Mesendoderm (in vitro differentiated cells): ENCODE measurements around the gene REN.

ENCODE experiments used
- DNase-seq: peaks from one replicate; pipeline ENCODE4 v3.0.0; 2013
- H2AK5ac ChIP-seq: 2 replicates; pipeline ENCODE4 v1.6.1; 2013; ENCODE audit warnings: low read length, inconsistent platforms
- H2BK120ac ChIP-seq: 2 replicates; pipeline ENCODE4 v1.6.1; 2013; ENCODE audit warnings: low read depth, mild to moderate bottlenecking, low read length, moderate library complexity, mixed read lengths
- H2BK15ac ChIP-seq: replicated peaks from 2 replicates; pipeline ENCODE4 v1.6.1; 2013; ENCODE audit warnings: low read depth, mild to moderate bottlenecking, moderate library complexity
- H2BK5ac ChIP-seq: 2 replicates; pipeline ENCODE4 v1.6.1; 2013; ENCODE audit warnings: low read length, inconsistent platforms
- H3K18ac ChIP-seq: 2 replicates; pipeline ENCODE4 v1.6.1; 2013; ENCODE audit warnings: mild to moderate bottlenecking, low read length, mixed read lengths
- H3K23ac ChIP-seq: one replicate; pipeline ENCODE4 v1.6.1; 2013; ENCODE audit warnings: low read length
- H3K27ac ChIP-seq: 2 replicates; pipeline ENCODE4 v1.5.1; 2013; ENCODE audit warnings: low read depth, mild to moderate bottlenecking, inconsistent platforms, low read length, moderate library complexity
- H3K27me3 ChIP-seq: 2 replicates; pipeline ENCODE4 v1.6.1; 2013; ENCODE audit warnings: low read length, control low read depth, mild to moderate bottlenecking, inconsistent platforms; ENCODE audit not compliant: insufficient read depth, poor library complexity
- H3K36me3 ChIP-seq: 2 replicates; pipeline ENCODE4 v1.6.1; 2013; ENCODE audit warnings: low read length, inconsistent platforms; ENCODE audit not compliant: control insufficient read depth, insufficient read depth
- H3K4ac ChIP-seq: one replicate; pipeline ENCODE4 v1.6.1; 2013; ENCODE audit warnings: low read depth, mild to moderate bottlenecking, low read length, moderate library complexity
- H3K4me1 ChIP-seq: 2 replicates; pipeline ENCODE4 v1.6.1; 2013; ENCODE audit warnings: low read depth, low read length, inconsistent platforms; ENCODE audit not compliant: control insufficient read depth
- H3K4me2 ChIP-seq: 2 replicates; pipeline ENCODE4 v1.6.1; 2013; ENCODE audit warnings: low read length
- H3K4me3 ChIP-seq: 2 replicates; pipeline ENCODE4 v1.5.1; 2013; ENCODE audit warnings: mild to moderate bottlenecking, low read length
- H3K56ac ChIP-seq: one replicate; pipeline ENCODE4 v1.6.1; 2013; ENCODE audit warnings: low read length
- H3K79me1 ChIP-seq: 2 replicates; pipeline ENCODE4 v1.6.1; 2013; ENCODE audit warnings: low read length, inconsistent platforms
- H3K79me2 ChIP-seq: 2 replicates; pipeline ENCODE4 v1.6.1; 2013; ENCODE audit warnings: mild to moderate bottlenecking, low read length; ENCODE audit not compliant: control insufficient read depth, insufficient read depth
- H3K9ac ChIP-seq: 2 replicates; pipeline ENCODE4 v1.6.1; 2013; ENCODE audit warnings: low read length, inconsistent platforms
- H4K5ac ChIP-seq: one replicate; pipeline ENCODE4 v1.6.1; 2013; ENCODE audit warnings: low read length
- H4K8ac ChIP-seq: one replicate; pipeline ENCODE4 v1.6.1; 2013; ENCODE audit warnings: low read depth, mild to moderate bottlenecking, control low read depth, low read length, moderate library complexity
- WGBS: extraction: QIAGEN DNeasy Blood & Tissue Kit; methylation state at CpG from one replicate; pipeline ENCODE4 v1.1.7; 2013; ENCODE audit warnings: low lambda C conversion rate, missing lambda C conversion rate; ENCODE audit not compliant: insufficient coverage; ENCODE audit errors: extremely low coverage; 5-methylcytosine and 5-hydroxymethylcytosine counted together

REN gene

DNA sequence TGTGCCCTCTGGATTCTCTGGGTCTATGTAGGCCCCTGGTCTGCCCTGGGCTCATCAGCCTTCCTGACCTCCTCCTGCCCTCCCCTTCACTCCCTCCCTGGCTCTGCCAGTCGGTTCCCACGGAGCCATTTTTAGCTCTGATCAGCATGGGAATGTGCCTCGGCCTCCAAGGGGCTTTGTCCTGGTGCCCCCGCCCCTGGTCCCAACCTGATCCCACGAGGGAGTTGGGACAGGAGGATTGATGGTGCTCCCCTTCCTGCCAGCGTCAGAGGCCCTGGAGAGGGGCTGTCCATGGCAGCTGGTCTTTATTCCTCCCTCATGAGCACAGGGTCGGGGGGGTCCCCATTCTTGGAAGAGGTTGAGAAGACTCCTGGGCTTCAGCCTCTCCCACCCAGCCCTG, 39.2 kb downstream of the REN start:
- no peak overlapping the region for H2AK5ac ChIP-seq
- no CpG with 5 or more reads among the region's 7 CpGs for WGBS
- no peak for DNase-seq
- no peak overlapping the region for H3K56ac ChIP-seq
- peaks cover 3% of the 10 kb centered on the region for H3K4me1 ChIP-seq
- no peaks in the 10 kb centered on the region for H3K79me2 ChIP-seq
- H3K27me3 ChIP-seq, result no peaks in the 10 kb centered on the region
- no peak overlapping the region for H4K8ac ChIP-seq
- H3K36me3 ChIP-seq, result peaks cover 14% of the 10 kb centered on the region
- H3K4ac ChIP-seq, result no peak overlapping the region
- H3K9ac ChIP-seq, result no peak overlapping the region
- H2BK5ac ChIP-seq, result no peak overlapping the region
- H3K4me2 ChIP-seq, result no peak overlapping the region
- H4K5ac ChIP-seq, result no peak overlapping the region
- H3K79me1 ChIP-seq, result peaks cover 3% of the 10 kb centered on the region
- no peak overlapping the region for H3K4me3 ChIP-seq
- no peak overlapping the region for H2BK15ac ChIP-seq
- H3K18ac ChIP-seq, result no peak overlapping the region
- no peak overlapping the region for H2BK120ac ChIP-seq
- H3K23ac ChIP-seq, result no peak overlapping the region
- H3K27ac ChIP-seq, result no peak overlapping the region

- no peak overlapping the region for H4K8ac ChIP-seq
- H3K36me3 ChIP-seq, result peaks cover 14% of the 10 kb centered on the region
- H3K27ac ChIP-seq, result no peak overlapping the region
- H3K4me3 ChIP-seq, result no peak overlapping the region
- H3K27me3 ChIP-seq, result no peaks in the 10 kb centered on the region
- H3K18ac ChIP-seq, result no peak overlapping the region
- no peak for DNase-seq
- H3K79me1 ChIP-seq, result peaks cover 3% of the 10 kb centered on the region
- H3K4me1 ChIP-seq, result peaks cover 3% of the 10 kb centered on the region
- H2BK120ac ChIP-seq, result no peak overlapping the region
- no peak overlapping the region for H3K4ac ChIP-seq
- WGBS, result no CpG with 5 or more reads among the region's 8 CpGs
- H2BK5ac ChIP-seq, result no peak overlapping the region
- H3K56ac ChIP-seq, result no peak overlapping the region
- no peaks in the 10 kb centered on the region for H3K79me2 ChIP-seq
- H3K9ac ChIP-seq, result no peak overlapping the region
- no peak overlapping the region for H2BK15ac ChIP-seq
- H3K4me2 ChIP-seq, result no peak overlapping the region
- no peak overlapping the region for H2AK5ac ChIP-seq
- no peak overlapping the region for H3K23ac ChIP-seq
- H4K5ac ChIP-seq, result no peak overlapping the region
Observed at GRCh38 chr1:204126386-204126785, 39.8 kb downstream of the REN start.

DNA sequence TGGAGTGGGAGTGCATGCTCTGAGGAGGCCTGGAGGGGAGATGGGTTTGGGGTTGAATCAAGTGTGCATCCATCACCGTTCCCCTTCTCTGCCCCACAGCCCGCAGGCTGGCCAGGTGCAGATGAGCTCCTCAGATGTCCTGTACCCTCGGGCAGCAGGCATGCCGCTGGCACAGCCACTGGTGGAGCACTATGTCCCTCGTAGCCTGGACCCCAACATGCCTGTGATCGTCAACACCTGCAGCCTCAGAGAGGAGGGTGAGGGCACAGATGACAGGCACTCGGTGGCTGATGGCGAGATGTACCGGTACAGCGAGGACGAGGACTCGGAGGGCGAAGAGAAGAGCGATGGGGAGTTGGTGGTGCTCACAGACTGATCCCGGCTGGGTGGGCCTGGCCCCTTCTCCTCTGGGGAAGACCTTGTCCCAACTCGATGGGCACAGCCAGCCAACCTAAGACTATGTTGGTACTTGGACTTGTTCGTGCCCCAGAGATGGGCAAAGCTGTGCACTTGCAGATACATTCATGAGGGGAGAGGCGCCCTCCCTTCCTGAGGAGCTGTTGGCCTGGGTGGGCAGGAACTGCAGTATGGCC, 40.3 kb downstream of the REN start:
- H3K23ac ChIP-seq, result no peak overlapping the region
- no peak overlapping the region for H3K4ac ChIP-seq
- no CpG with 5 or more reads among the region's 18 CpGs for WGBS
- H2BK15ac ChIP-seq, result no peak overlapping the region
- H2BK120ac ChIP-seq, result no peak overlapping the region
- H2AK5ac ChIP-seq, result no peak overlapping the region
- H3K4me2 ChIP-seq, result no peak overlapping the region
- H3K36me3 ChIP-seq, result peaks cover 14% of the 10 kb centered on the region
- no peak overlapping the region for H3K4me3 ChIP-seq
- no peak overlapping the region for H3K27ac ChIP-seq
- H3K4me1 ChIP-seq, result peaks cover 3% of the 10 kb centered on the region
- no peak overlapping the region for H4K8ac ChIP-seq
- no peaks in the 10 kb centered on the region for H3K27me3 ChIP-seq
- H3K79me1 ChIP-seq, result peaks cover 3% of the 10 kb centered on the region
- no peak for DNase-seq
- no peak overlapping the region for H2BK5ac ChIP-seq
- H3K79me2 ChIP-seq, result no peaks in the 10 kb centered on the region
- H4K5ac ChIP-seq, result no peak overlapping the region
- H3K56ac ChIP-seq, result no peak overlapping the region
- no peak overlapping the region for H3K9ac ChIP-seq
- H3K18ac ChIP-seq, result no peak overlapping the region

- peaks cover 3% of the 10 kb centered on the region for H3K4me1 ChIP-seq
- H4K8ac ChIP-seq, result no peak overlapping the region
- DNase-seq, result no peak
- no peak overlapping the region for H3K4me2 ChIP-seq
- H2AK5ac ChIP-seq, result no peak overlapping the region
- no peaks in the 10 kb centered on the region for H3K79me2 ChIP-seq
- H3K4ac ChIP-seq, result no peak overlapping the region
- H3K18ac ChIP-seq, result no peak overlapping the region
- no peak overlapping the region for H3K23ac ChIP-seq
- H3K9ac ChIP-seq, result no peak overlapping the region
- no peak overlapping the region for H3K27ac ChIP-seq
- H2BK5ac ChIP-seq, result no peak overlapping the region
- H3K36me3 ChIP-seq, result peaks cover 15% of the 10 kb centered on the region
- H3K79me1 ChIP-seq, result peaks cover 3% of the 10 kb centered on the region
- H2BK120ac ChIP-seq, result no peak overlapping the region
- H3K56ac ChIP-seq, result no peak overlapping the region
- no CpG with 5 or more reads among the region's 22 CpGs for WGBS
- H3K27me3 ChIP-seq, result no peaks in the 10 kb centered on the region
- no peak overlapping the region for H3K4me3 ChIP-seq
- no peak overlapping the region for H4K5ac ChIP-seq
- H2BK15ac ChIP-seq, result no peak overlapping the region
Observed at GRCh38 chr1:204124639-204125038, 41.5 kb downstream of the REN start.

- Histone ChIP-seq H3K36me3 (peaks cover 15% of the 10 kb centered on the region), H3K4me3 (no peak overlapping the region), H3K79me1 (peaks cover 3% of the 10 kb centered on the region), H3K9ac (no peak overlapping the region), H2AK5ac (no peak overlapping the region), H3K4me2 (no peak overlapping the region), H2BK120ac (no peak overlapping the region), H2BK5ac (no peak overlapping the region), H4K5ac (no peak overlapping the region), H3K4me1 (no peaks in the 10 kb centered on the region), H3K27me3 (no peaks in the 10 kb centered on the region), H3K79me2 (no peaks in the 10 kb centered on the region), H3K56ac (no peak overlapping the region), H3K27ac (no peak overlapping the region), H3K4ac (no peak overlapping the region), H3K18ac (no peak overlapping the region), H3K23ac (no peak overlapping the region), H2BK15ac (no peak overlapping the region), H4K8ac (no peak overlapping the region)
- WGBS, result no CpG with 5 or more reads among the region's 9 CpGs
- peak; percentile 68 for DNase-seq
Observed at GRCh38 chr1:204123376-204123775, 42.8 kb downstream of the REN start.
